WERI-Rb-1 (cell line): Measurements from ENCODE around the gene OVCH1.

ENCODE experiments used
- DNase-seq: peaks from one replicate; pipeline ENCODE4 v3.0.0-alpha.2; 2020
- H3K27ac ChIP-seq: fragments of 250-450 bp; sonication (Bioruptor Pico); 2 replicates; pipeline ENCODE4 v1.5.1; 2020; ENCODE audit warnings: mild to moderate bottlenecking, moderate library complexity
- H3K27me3 ChIP-seq: fragments of 250-450 bp; sonication (Bioruptor Pico); 2 replicates; pipeline ENCODE4 v1.5.1; 2021; ENCODE audit warnings: mild to moderate bottlenecking, low read depth, moderate library complexity; ENCODE audit not compliant: insufficient read depth, severe bottlenecking
- H3K36me3 ChIP-seq: fragments of 250-450 bp; sonication (Bioruptor Pico); 2 replicates; pipeline ENCODE4 v1.5.1; 2020; ENCODE audit warnings: mild to moderate bottlenecking, moderate library complexity
- H3K4me3 ChIP-seq: 2 replicates; pipeline ENCODE4 v1.5.1; 2011; ENCODE audit warnings: low read depth, mild to moderate bottlenecking, control low read depth, low read length
- H3K9me3 ChIP-seq: fragments of 250-450 bp; sonication (Bioruptor Pico); 2 replicates; pipeline ENCODE4 v1.5.1; 2021; ENCODE audit warnings: mild to moderate bottlenecking, moderate library complexity; ENCODE audit not compliant: severe bottlenecking
- TF ChIP-seq, protein P1 (sequence below): IDR thresholded peaks from 2 replicates; pipeline ENCODE4 v1.5.1; 2011; ENCODE audit warnings: low read depth, mild to moderate bottlenecking, control low read depth, inconsistent platforms, low read length

The OVCH1 gene

DNA sequence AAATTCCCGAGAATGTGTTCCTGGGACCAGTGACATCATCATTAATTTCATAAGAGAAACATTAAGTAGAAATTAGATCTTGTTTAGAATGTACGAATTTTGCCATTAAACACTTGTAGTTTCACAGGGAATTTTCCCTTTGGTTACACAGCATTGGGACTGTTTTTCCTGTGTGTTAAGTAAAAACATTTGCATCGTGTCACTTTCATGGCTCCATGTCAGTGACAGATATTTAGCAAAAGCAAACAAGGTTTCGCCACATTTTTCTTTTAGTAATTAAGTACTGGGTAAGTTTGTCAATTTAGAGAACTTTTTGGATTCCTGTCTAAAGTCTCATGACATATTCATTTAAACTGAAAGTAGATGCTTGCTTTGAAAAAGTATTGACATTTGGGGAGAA, 45.5 kb upstream of the OVCH1 start:
- no peaks in the 10 kb centered on the region for H3K36me3 ChIP-seq
- DNase-seq, result no peak
- H3K4me3 ChIP-seq, result no peak overlapping the region
- H3K9me3 ChIP-seq, result no peaks in the 10 kb centered on the region
- H3K27me3 ChIP-seq, result no peaks in the 10 kb centered on the region
- TF ChIP-seq, protein P1, sequence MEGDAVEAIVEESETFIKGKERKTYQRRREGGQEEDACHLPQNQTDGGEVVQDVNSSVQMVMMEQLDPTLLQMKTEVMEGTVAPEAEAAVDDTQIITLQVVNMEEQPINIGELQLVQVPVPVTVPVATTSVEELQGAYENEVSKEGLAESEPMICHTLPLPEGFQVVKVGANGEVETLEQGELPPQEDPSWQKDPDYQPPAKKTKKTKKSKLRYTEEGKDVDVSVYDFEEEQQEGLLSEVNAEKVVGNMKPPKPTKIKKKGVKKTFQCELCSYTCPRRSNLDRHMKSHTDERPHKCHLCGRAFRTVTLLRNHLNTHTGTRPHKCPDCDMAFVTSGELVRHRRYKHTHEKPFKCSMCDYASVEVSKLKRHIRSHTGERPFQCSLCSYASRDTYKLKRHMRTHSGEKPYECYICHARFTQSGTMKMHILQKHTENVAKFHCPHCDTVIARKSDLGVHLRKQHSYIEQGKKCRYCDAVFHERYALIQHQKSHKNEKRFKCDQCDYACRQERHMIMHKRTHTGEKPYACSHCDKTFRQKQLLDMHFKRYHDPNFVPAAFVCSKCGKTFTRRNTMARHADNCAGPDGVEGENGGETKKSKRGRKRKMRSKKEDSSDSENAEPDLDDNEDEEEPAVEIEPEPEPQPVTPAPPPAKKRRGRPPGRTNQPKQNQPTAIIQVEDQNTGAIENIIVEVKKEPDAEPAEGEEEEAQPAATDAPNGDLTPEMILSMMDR, result no peak
- no peak overlapping the region for H3K27ac ChIP-seq

GRCh38 chr12:29537298-29537697, 39.8 kb upstream of the OVCH1 start:
- DNase-seq, result no peak
- Histone ChIP-seq H3K27me3 (no peaks in the 10 kb centered on the region), H3K4me3 (no peak overlapping the region), H3K36me3 (no peaks in the 10 kb centered on the region), H3K9me3 (no peaks in the 10 kb centered on the region), H3K27ac (no peak overlapping the region)
- TF ChIP-seq, protein P1, result no peak

DNA sequence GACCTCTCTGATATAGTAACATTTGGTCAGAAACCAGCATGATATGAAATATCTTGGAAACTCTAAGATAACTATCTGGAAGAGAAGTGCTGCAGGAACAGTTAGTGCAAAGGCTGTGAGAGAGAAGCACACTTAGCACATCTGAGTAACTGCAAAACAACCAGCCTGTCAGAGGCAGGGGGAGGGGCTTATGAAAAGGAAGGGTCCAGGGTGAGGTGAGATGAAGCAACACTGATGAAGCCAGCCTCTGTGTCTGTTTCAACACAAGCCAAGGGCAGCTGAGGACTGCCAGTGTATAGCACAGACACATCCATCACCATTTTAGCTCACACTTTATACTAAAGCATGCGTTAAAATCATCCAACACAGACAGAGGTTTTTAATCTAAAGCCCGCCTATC, 37.4 kb upstream of the OVCH1 start:
- DNase-seq, result no peak
- no peak overlapping the region for H3K27ac ChIP-seq

GRCh38 chr12:29533815-29534489, 36.5 kb upstream of the OVCH1 start:
- Histone ChIP-seq H3K27me3 (no peaks in the 10 kb centered on the region), H3K27ac (no peak overlapping the region)
- TF ChIP-seq, protein P1, result no peak

More for the DNA sequence above, 37.4 kb upstream of the OVCH1 start:
- H3K4me3 ChIP-seq, result no peak overlapping the region
- TF ChIP-seq, protein P1, result no peak
- H3K36me3 ChIP-seq, result no peaks in the 10 kb centered on the region
- H3K27me3 ChIP-seq, result no peaks in the 10 kb centered on the region
- H3K9me3 ChIP-seq, result no peaks in the 10 kb centered on the region

GRCh38 chr12:29531471-29531870, 34.0 kb upstream of the OVCH1 start:
- Histone ChIP-seq H3K27me3 (no peaks in the 10 kb centered on the region), H3K9me3 (no peaks in the 10 kb centered on the region), H3K27ac (no peak overlapping the region), H3K4me3 (no peak overlapping the region), H3K36me3 (no peaks in the 10 kb centered on the region)
- DNase-seq, result no peak
- TF ChIP-seq, protein P1, result no peak

More at GRCh38 chr12:29533815-29534489, 36.5 kb upstream of the OVCH1 start:
- Histone ChIP-seq H3K9me3 (no peaks in the 10 kb centered on the region), H3K36me3 (no peaks in the 10 kb centered on the region), H3K4me3 (no peak overlapping the region)
- no peak for DNase-seq

GRCh38 chr12:29530436-29530835, 33.0 kb upstream of the OVCH1 start:
- H3K27me3 ChIP-seq, result no peaks in the 10 kb centered on the region
- H3K27ac ChIP-seq, result no peak overlapping the region
- H3K36me3 ChIP-seq, result no peaks in the 10 kb centered on the region
- TF ChIP-seq, protein P1, result no peak
- DNase-seq, result no peak
- no peaks in the 10 kb centered on the region for H3K9me3 ChIP-seq
- H3K4me3 ChIP-seq, result no peak overlapping the region
